ENCODE measurements around the gene ZC3H15.

GRCh38 chr2:186544255-186544675, 58.2 kb downstream of the ZC3H15 start:
- TF ChIP-seq ZNF274 (IDR thresholded peaks at IDR 0.05; ENCODE audit: low read depth, low read length) (no peak), SUZ12 (IDR thresholded peaks at IDR 0.05; ENCODE audit: extremely low read depth, insufficient read depth, insufficient read length) (no peak)

All from NT2/D1 (cell line).